ENCODE data around the gene STBD1.

GRCh38 chr4:76357981-76358380 is 51.4 kb downstream of the STBD1 start:
- TF ChIP-seq, protein P1, sequence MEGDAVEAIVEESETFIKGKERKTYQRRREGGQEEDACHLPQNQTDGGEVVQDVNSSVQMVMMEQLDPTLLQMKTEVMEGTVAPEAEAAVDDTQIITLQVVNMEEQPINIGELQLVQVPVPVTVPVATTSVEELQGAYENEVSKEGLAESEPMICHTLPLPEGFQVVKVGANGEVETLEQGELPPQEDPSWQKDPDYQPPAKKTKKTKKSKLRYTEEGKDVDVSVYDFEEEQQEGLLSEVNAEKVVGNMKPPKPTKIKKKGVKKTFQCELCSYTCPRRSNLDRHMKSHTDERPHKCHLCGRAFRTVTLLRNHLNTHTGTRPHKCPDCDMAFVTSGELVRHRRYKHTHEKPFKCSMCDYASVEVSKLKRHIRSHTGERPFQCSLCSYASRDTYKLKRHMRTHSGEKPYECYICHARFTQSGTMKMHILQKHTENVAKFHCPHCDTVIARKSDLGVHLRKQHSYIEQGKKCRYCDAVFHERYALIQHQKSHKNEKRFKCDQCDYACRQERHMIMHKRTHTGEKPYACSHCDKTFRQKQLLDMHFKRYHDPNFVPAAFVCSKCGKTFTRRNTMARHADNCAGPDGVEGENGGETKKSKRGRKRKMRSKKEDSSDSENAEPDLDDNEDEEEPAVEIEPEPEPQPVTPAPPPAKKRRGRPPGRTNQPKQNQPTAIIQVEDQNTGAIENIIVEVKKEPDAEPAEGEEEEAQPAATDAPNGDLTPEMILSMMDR (IDR thresholded peaks at IDR 0.05), result no peak
- TF ChIP-seq POLR2A (IDR thresholded peaks at IDR 0.05), result no peak
